Erythroblast (primary cell): Measurements from ENCODE around the gene NPHP4.

Experiments used
- GATA1 ChIP-seq: IDR thresholded peaks from 2 replicates; pipeline ENCODE4 v1.6.1; 2011; ENCODE audit warnings: low read depth, mild to moderate bottlenecking, control low read depth, low read length, moderate library complexity
- POLR2A ChIP-seq: IDR thresholded peaks from 2 replicates; pipeline ENCODE4 v1.6.1; 2011; ENCODE audit warnings: mild to moderate bottlenecking, low read length

- TF ChIP-seq POLR2A (no peak), GATA1 (no peak)
These were observed 161.2 kb downstream of the NPHP4 start for GRCh38 chr1:5830771-5831599.
